HepG2 (cell line): Measurements from ENCODE around the gene TPGS1. TPM values are rescaled to one million over a fixed set of nuclear protein-coding genes. Genes with fewer than 3 reads are reported as not detected.

Source experiments
- CBX1 ChIP-seq: IDR thresholded peaks from one replicate; pipeline ENCODE4 v1.6.1; 2016; ENCODE audit warnings: antibody characterized with exemption, low read depth
- CTCF ChIP-seq: sonication (generic); formaldehyde crosslinking; IDR thresholded peaks from 2 replicates; pipeline ENCODE4 v1.5.0; 2020; ENCODE audit warnings: mild to moderate bottlenecking, missing genetic modification reagents, moderate library complexity
- ELF1 ChIP-seq: sonication (generic); formaldehyde crosslinking; IDR thresholded peaks from 2 replicates; pipeline ENCODE4 v1.4.0; 2020; ENCODE audit warnings: missing genetic modification reagents
- GABPB1 ChIP-seq: IDR thresholded peaks from 2 replicates; pipeline ENCODE4 v1.6.1; 2016; ENCODE audit warnings: mild to moderate bottlenecking, missing genetic modification reagents, moderate library complexity, missing compliant biosample characterization
- KAT8 ChIP-seq: IDR thresholded peaks from 2 replicates; pipeline ENCODE4 v1.6.1; 2016; ENCODE audit warnings: missing genetic modification reagents, missing compliant biosample characterization
- KDM1A ChIP-seq: IDR thresholded peaks from 2 replicates; pipeline ENCODE4 v1.6.1; 2016; ENCODE audit warnings: missing compliant biosample characterization
- MED1 ChIP-seq: sonication (generic); formaldehyde crosslinking; IDR thresholded peaks from 2 replicates; pipeline ENCODE4 v1.4.0; 2020; ENCODE audit warnings: missing genetic modification reagents
- MLX ChIP-seq: IDR thresholded peaks from 2 replicates; pipeline ENCODE4 v1.6.1; 2016
- NR2F6 ChIP-seq, 2 experiments: IDR thresholded peaks; 2 replicates each; pipeline ENCODE4 v1.6.1; 2016; ENCODE audit warnings: antibody characterized with exemption in 1 of 2, mild to moderate bottlenecking in 1 of 2
- PHF5A ChIP-seq: IDR thresholded peaks from one replicate; pipeline ENCODE4 v1.6.1; 2018; ENCODE audit warnings: low read depth, missing genetic modification reagents; ENCODE audit not compliant: unreplicated experiment
- RARA ChIP-seq: IDR thresholded peaks from 2 replicates; pipeline ENCODE4 v1.6.1; 2016; ENCODE audit warnings: missing genetic modification reagents, missing compliant biosample characterization
- THAP11 ChIP-seq: IDR thresholded peaks from 2 replicates; pipeline ENCODE4 v1.6.1; 2016; ENCODE audit warnings: missing biosample characterization, missing genetic modification reagents
- THRA ChIP-seq: sonication (generic); formaldehyde crosslinking; IDR thresholded peaks from 2 replicates; pipeline ENCODE4 v1.4.0; 2020; ENCODE audit warnings: missing genetic modification reagents, borderline replicate concordance
- ZBTB33 ChIP-seq: sonication (generic); formaldehyde crosslinking; IDR thresholded peaks from 2 replicates; pipeline ENCODE4 v1.4.0; 2020; ENCODE audit warnings: missing genetic modification reagents
- ZBTB7A ChIP-seq: sonication (generic); formaldehyde crosslinking; IDR thresholded peaks from 2 replicates; pipeline ENCODE4 v1.8.0; 2022; ENCODE audit warnings: mild to moderate bottlenecking, missing genetic modification reagents
- ZMYM3 ChIP-seq: sonication (generic); formaldehyde crosslinking; IDR thresholded peaks from 2 replicates; pipeline ENCODE4 v1.5.1; 2020; ENCODE audit warnings: mild to moderate bottlenecking, missing genetic modification reagents
- ZNF354B ChIP-seq: sonication (generic); formaldehyde crosslinking; IDR thresholded peaks from 2 replicates; pipeline ENCODE4 v1.8.0; 2022; ENCODE audit warnings: mild to moderate bottlenecking, missing genetic modification reagents
- ZNF501 ChIP-seq: sonication (generic); formaldehyde crosslinking; IDR thresholded peaks from 2 replicates; pipeline ENCODE4 v1.5.1; 2020; ENCODE audit warnings: mild to moderate bottlenecking, moderate library complexity, missing genetic modification reagents
- ZNF574 ChIP-seq: sonication (generic); formaldehyde crosslinking; IDR thresholded peaks from 2 replicates; pipeline ENCODE4 v1.4.0; 2020; ENCODE audit warnings: missing genetic modification reagents
- ZNF580 ChIP-seq: IDR thresholded peaks from 2 replicates; pipeline ENCODE4 v1.6.1; 2016; ENCODE audit warnings: low read depth, borderline replicate concordance
- ZNF607 ChIP-seq: sonication (generic); formaldehyde crosslinking; IDR thresholded peaks from 2 replicates; pipeline ENCODE4 v1.5.1; 2020; ENCODE audit warnings: missing genetic modification reagents, mild to moderate bottlenecking, borderline replicate concordance
- polyA plus RNA-seq, 8 experiments: library from polyadenylated mRNA; depleted of rRNA in 3 of 8; stranded (reverse) in 7 of 8; unstranded in 1 of 8; fragments of >200 nt; fragmentation: Illumina TruSeq in 4 of 8; extraction: Trizol in 4 of 8; gene quantifications; 2 replicates each; pipeline versions ENCODE4 v1.2.1 to v1.2.3, GENCODE V29; 2011 to 2016; ENCODE audit warnings: low read depth in 4 of 8, missing spikeins in 1 of 8, mixed read lengths in 1 of 8; ENCODE audit not compliant: insufficient read depth in 1 of 8
- total RNA-seq, 5 experiments: library from RNA; depleted of rRNA; stranded (reverse); fragments of >200 nt; fragmentation: Illumina TruSeq; extraction: Trizol; gene quantifications; 2 replicates each; pipeline ENCODE4 v1.2.3, GENCODE V29; 2016; ENCODE audit warnings: low read depth in 1 of 5

The TPGS1 gene
- total and polyA plus RNA-seq, 2 of the 13 experiments (the other 11 are each of a cell fraction or from before 2014, with no cell fraction given) = 1.1 to 6.2 TPM

- TF ChIP-seq CTCF (CRISPR knock-in tag) = peak; percentile 93
- peak; percentile 20 for TF ChIP-seq CBX1
- TF ChIP-seq ZBTB33 = 0 out of 2 replicates have a peak, but pooled peaks have one; percentile 29
- TF ChIP-seq THAP11 (CRISPR knock-in tag) = peak; percentile 43; the same call in 1 of the 2 replicates
- TF ChIP-seq NR2F6 (IDR thresholded peaks at IDR 0.05) = no peak; the same call in 1 of the 2 replicates
- peak; percentile 36; the same call in 1 of the 2 replicates for TF ChIP-seq NR2F6 (CRISPR knock-in tag; IDR thresholded peaks at IDR 0.05)
- no peak for TF ChIP-seq ZNF354B (CRISPR knock-in tag)
- peak; percentile 62 for TF ChIP-seq PHF5A
- TF ChIP-seq KDM1A (CRISPR knock-in tag) = peak; percentile 94
- TF ChIP-seq ZNF574 (CRISPR knock-in tag) = peak; percentile 27; the same call in 1 of the 2 replicates
- TF ChIP-seq ZNF580 (CRISPR knock-in tag) = peak; percentile 81; the same call in 1 of the 2 replicates
- TF ChIP-seq THRA (CRISPR knock-in tag) = 0 out of 2 replicates have a peak, but pooled peaks have one; percentile 11
- no peak for TF ChIP-seq ZNF607
- peak; percentile 57 for TF ChIP-seq RARA
- TF ChIP-seq KAT8 (CRISPR knock-in tag) = 0 out of 2 replicates have a peak, but pooled peaks have one; percentile 37
- TF ChIP-seq ZNF501 (CRISPR knock-in tag) = peak; percentile 72
- peak; percentile 96 for TF ChIP-seq ZMYM3 (CRISPR knock-in tag)
- TF ChIP-seq ZBTB7A (CRISPR knock-in tag) = peak; percentile 54; the same call in 1 of the 2 replicates
- peak; percentile 66; the same call in 1 of the 2 replicates for TF ChIP-seq GABPB1 (CRISPR knock-in tag)
- TF ChIP-seq MED1 = peak; percentile 20; the same call in 1 of the 2 replicates
- TF ChIP-seq ELF1 (CRISPR knock-in tag) = peak; percentile 21; the same call in 1 of the 2 replicates
- TF ChIP-seq MLX = no peak
Observed at GRCh38 chr19:495402-496111, 11.7 kb upstream of the TPGS1 start (continued).
